Inflammatory macrophage treated with lipopolysaccharide for 1 hour (primary cell): Measurements from ENCODE around the gene NEIL1.
"Not testable (repeated sequence)": the region's sequence is repeated elsewhere in the genome, so short reads cannot be mapped to it uniquely, and the experiment has no call there.

Source experiments
- DNase-seq, 2 donors: peaks; one replicate each; pipeline ENCODE4 v3.0.0-alpha.2; 2020 to 2022

NEIL1 gene

DNA sequence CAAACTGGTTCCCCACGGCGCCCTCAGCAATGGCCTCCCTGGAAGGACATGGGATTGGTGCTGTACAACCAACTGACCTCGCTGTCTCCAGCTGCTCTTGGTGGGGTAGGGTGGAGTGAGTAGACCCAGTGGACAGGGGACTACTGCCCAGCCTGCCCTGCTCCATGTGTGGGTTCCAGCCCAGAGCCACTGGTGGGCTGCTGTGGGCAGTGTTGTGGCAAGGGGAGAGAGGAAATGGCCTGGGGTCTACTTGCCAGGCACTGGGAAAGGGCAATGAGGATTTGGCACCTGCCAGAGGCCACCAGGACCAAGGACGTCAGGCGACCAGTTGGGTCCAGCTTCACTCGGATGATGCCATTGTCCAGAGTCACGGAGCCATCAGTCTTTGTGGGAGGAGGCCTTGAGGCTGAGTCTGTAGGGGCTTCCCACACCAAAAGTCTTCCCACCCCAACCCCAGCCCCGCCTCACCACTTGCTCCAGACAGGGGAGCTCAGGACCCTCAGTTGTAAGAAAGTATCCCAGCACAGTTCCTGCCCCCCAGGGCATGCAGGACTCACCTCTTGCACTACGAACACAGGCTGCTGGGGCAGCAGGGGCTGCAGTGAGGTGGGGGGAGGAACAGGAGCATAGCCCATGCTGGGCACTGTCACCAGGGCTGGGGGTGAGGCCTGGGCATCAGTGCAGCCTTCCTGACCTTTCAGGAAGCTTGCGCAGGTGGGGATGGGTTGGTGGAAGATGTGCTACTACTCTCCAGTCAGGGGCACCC, 12.1 kb downstream of the NEIL1 start:
- DNase-seq: no peak

DNA sequence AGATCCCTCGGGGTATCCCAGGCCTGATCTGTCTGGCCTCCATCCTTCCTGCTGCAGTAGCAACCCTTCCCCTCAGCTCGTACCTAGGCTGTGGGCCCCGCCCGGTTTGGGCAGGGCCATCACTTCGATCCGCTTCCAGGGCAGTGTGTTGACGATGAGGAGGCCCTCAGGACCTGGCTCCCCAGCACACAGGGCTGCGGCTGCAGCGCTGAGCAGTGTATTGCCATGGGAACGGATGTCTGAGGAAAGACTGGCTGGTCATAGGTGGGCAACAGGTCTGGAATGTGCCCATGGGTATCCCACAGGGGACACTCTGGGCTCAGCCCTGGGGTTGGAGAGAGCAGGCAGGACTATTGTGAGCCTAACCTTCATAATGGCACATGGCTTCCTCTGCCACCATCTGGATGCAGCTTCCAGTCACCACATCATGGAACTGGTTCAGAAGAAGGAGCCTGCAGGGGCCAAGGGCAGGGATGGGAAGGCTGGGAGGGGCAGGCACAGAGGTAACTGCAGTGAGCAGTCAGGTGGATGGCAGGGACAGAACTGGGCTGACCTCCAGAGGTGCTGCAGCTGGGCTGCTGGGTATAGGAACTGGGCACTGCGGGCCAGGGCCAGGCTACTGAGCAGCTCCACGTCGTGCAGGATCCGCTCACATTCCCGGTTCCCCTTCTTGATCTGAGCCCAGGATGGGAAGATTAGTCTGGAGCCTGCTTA, 12.9 kb downstream of the NEIL1 start:
- no peak for DNase-seq

DNA sequence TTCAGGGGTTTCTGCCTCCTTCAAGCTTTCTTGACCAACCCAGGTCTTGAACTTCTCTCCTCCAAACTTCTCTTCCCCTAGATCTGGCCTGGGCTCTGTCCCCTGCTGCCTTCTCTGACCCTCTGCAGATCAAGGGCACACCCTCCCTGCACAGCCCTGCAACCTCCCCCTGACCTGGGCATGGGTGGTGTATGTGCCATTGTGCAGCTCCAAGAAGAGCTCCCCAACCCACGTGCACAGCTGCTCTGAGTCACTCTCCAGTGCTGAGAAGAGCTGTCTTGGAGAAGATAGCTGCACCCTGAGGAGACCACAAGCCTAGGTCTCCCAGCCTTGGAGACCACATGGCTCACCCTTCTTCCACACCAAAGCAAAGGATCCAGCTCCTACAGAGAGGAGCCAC, 13.6 kb downstream of the NEIL1 start:
- DNase-seq: no peak

DNA sequence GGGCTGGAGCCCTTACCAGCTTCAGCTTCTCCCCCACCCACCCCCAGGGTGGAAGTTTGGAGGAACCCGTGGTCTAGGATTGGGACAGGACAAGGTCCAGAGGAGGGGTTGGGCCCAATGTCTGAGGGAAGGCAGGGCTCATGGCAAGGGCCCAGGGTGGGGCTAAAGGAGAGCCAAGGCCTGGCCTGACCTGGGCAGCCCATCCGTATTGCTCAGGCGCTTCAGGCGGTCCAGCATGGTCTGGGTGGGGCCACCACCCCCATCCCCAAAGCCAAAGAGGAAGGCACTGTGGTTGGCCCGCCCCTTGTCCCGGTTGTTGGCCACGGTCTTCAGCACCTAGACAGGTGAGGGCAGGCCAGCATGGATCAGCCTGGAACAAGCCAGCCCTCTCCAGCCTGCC, 14.0 kb downstream of the NEIL1 start:
- no peak for DNase-seq

DNA sequence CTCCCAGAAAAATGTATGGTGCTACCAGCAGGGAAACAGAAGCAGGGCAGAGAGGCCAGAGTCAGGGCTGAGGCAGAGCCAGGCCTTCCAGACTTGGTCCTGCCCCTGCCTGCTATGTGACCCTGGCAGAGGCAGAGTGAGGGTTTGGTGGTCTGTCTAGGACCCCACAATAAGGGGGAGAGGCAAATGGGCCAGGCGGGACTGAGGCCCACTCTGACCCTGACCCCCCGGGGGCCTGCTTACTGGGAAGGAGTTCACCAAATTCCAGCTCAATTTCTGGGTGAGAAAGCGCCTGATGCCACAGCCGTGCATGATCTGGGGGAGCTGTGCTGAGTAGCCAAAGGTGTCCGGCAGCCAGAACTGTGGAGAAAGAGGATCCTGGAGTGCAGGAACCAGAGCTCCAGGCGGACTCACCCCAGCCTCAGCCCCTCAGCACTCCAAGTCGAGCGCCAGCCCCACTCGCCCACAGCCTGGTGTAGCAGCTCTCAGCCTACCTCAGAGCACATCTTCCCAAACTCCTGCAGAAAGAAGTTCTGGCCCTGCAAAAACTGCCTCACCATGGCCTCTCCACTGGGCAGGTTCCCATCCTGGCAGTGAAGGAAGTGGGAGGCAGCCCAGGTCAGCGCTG, 14.6 kb downstream of the NEIL1 start:
- no peak for DNase-seq

DNA sequence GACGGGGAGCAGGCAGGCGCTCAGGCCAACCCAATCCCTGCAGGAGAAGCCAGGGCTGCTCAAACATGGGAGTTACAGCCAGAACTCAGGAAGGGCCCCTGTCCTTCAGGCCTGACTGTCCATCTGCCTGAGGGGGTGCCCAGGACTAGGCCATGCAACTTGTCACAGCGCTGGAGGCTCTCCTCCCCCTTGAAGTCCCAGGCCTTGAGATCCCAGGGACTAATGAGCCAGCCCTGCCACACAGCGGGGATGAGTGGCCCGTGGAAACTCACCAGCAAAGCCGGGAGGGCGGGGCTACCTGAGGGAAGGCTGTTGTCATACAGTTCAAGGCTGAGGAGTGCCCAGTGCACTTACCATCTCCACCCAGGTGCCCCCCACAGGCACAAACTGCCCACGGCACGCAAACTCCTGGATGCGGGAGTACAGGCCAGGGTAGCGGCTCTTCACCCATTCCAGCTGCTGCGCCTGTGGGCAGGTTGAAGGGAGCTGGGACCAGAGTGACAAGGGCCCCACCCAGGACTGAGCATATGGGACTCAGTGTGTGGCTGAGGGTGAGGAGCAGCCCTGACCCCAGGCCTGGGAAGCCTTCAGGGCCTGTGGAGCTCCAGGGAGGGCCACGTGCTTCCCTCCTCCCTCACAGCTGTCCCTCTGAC, 15.3 kb downstream of the NEIL1 start:
- DNase-seq: no peak

DNA sequence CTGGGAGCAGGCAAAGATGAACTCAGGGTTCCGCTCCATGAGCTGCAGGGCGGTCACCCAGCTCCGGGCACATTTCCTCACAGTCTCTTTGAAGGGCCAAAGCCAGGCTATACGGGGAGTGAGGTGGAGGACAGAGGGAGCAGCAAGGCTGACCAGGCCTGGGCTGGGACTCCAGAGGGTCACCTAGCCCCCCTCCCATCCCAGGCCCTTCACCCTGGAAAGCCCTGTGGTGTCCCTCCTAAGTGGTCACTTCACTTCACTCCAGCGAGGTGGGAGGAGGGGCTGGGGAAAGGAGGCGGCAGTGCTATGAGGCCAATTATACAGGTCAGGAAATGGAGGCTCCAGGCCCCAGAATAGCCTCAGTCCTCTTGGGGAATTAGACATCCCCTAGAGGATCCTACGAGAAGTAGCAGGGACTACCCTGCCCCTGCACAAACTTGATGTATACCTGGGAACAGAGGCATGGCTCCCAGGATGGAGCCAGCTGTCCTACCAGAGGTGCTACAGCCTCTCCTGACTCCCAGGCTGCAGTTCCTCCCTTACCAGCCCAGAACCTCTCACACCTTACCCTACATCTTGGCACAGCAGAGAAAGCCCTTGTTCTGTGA, 15.9 kb downstream of the NEIL1 start:
- no peak for DNase-seq

DNA sequence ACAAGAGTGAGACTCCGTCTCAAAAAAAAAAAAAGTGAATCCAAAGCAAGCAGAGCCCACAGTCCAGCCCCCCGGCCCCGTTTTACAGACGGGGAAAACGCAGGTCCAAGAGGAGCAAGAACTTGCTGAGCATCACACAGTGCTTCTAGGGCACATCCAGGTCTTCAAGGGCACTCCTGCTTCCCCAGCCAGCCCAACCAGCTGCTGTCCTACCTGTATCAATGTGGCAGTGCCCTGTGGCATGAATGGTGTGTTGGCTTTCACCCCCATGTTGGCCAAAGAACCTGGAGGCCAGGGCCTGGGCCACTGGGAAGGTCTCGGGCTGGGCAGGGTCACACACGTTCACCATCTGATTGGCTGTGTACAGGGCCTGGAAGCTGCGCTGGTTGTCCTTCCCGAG, 16.9 kb downstream of the NEIL1 start:
- no peak for DNase-seq

DNA sequence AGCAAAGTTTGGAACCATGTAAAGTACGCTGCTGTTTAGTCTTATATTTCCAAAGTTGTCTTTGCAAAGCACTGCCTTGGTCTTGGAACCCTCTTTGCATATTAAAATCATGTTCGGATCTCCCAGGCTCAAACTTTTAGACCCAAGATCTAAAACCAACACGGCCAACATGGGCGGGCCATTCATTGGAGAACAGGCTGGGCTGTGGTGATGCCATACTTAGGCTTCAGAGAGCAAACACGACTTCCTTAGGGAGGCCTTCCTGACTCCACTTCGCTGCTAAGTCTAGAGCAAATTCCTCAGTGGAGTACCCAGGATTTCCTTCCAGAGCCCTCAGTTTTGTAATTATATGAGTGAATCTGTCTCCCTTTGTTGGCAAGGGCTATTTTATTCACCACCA, 18.0 kb downstream of the NEIL1 start:
- no peak for DNase-seq

DNA sequence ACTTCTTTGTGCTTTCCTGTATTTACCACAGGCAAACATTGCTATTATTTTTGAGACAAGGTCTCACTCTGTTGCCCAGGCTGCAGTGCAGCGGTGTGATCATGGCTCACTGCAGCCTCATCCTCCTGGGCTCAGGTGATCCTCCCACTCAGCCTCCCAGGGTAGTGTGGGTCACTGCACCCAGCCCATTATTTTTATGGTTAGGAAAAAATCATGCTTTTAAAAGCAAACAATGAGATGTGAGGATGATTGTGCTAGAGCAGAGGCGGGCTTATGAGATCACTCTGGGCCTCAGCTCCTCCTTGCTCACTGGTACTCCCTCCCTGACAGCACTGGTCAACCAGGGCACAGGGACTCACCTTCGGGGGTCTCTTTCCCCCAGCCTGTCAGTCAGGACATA, 19.3 kb downstream of the NEIL1 start:
- no peak for DNase-seq

DNA sequence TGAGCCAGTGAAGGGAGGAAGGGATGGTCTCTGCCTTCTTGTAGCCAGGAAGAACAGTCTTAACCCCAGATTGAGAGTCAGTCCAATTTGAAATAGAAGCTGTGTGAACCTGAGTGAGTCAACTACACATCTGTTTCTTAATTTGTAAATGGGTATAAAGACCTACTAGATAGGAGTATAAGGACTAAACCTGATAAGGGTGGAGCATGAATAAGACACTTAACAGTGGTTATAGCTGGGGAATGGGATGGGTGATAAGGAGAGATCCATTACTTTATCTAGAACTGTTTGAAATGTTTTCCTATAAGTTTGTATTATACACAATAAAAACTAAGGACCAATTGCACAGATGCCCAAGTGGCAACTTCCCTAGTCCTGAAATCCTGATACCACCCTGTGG, 20.2 kb downstream of the NEIL1 start:
- DNase-seq: no peak

DNA sequence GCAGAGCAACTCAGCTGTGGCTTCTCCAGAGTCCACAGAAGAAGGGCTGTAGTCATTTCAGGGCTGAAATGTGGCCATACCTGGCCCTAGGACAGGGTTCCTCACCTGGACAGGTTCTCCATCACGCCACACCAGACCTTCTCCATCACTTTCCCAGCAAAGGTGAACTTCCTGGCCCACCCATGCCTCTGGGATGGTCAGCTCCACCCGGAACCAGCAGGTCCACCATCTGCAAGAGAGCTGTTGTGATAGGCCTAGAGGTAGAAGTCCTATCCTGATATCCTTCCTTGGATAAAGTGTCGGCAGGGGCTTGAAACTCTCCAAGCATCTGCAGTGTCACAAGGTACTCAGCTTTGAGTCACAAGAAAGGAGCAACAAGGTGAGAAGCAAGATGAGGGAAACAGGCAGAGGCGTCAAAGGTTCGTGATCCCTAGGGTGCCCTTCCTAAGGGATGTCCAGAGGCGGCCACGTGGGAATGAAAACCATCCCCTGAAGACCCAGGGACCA, 20.6 kb downstream of the NEIL1 start:
- no peak for DNase-seq

DNA sequence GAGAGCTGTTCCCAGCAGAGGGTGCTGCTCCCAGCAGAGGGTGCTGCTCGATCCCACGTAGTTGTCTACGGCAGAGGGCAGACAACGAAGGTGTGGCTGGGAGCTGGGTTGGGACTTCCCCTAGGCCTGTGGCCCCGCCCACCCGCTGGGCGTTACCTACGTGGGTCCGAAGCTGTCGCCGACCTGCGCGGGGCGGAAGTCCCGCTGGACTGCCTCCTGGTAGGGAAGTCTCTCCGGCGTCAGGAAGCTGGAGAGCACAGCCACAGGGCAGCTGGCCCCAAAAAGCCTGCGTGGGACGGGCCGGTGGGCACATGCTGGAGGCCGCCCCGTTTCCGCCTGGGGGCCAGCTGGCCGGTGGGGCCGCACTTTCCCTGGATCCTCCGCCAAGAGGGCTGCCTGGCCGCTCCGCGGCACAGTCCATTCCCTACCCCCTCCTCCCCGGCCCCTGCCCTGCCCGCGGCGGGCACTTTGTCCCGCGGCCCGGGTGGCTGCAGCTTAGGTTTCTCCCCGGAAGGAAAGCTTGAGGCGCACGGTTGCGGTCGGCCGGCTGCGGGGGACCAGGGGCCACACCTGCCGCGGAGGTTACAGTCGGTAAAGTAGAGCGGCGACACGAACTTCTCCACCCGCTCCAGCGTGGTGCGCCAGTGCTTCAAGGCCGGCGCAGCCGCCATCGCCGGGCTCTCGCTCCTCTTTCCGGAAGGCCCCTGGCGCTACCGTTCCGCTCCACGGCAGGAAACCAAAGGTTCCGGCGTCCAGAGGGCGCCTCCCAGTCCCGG, 21.3 kb downstream of the NEIL1 start, which contains the start of gene MAN2C1:
MAN2C1 (minus strand) TSS at position 695 of the 776 bp plus-strand sequence; CDS start at position 671, 24 bp downstream.
- DNase-seq: peak; percentile 93 to 97

DNA sequence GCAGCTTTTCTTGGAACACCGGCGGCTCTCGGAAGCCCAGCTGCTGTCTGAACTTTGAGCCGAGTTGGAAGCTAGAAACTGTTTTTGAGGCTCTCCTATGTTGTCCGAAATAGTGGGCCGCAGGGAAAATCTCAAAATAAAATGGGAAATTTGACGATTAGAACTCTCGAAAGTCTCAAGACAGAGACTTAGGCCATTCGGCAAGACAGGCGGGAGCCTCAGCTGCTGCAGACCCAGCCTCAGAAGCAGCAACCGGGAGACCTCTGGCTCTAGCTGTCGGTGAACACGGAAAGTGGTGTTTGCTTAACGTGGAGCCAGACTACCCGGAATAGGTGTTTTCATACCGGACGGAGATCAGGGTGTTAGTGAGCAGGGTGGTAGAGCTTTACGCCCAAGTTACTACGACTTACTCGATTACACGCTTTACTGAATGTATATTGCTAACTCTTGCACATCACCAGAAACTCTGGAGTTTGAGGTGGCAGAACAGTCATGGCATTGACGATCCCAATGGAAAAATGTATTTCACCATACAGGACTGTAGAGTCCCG, 21.9 kb downstream of the NEIL1 start:
- DNase-seq: no peak

DNA sequence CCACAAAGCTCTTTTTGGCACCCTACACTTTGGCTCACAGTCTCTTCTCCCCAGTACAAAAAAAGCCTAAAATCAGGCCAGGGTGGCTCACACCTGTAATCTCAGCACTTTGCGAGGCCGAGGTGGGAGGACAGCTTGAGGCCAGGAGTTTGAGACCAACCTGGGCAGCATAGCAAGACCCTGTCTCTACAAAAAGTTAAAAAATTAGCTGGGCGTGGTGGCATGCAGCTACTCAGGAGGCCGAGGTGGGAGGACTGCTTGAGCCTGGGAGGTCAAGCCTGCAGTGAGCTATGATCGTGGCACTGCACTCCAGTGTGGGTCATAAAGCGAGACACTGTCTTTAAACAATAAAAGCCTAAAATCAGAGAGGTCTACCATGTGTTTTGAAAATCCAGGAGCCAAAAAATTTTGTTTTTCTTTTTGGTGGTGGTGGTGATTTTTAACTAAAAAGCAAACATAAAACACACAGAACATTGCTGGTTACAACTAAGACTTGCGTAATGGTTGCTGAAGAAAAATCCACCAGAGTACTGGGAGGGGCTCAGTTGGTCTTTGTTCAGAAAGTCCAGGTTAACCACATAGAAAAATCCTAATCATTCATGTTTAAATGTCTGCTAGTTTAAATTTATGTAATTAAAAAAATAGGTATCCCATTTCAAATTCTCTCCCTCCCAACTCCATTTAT, 23.2 kb downstream of the NEIL1 start:
- DNase-seq: no peak

DNA sequence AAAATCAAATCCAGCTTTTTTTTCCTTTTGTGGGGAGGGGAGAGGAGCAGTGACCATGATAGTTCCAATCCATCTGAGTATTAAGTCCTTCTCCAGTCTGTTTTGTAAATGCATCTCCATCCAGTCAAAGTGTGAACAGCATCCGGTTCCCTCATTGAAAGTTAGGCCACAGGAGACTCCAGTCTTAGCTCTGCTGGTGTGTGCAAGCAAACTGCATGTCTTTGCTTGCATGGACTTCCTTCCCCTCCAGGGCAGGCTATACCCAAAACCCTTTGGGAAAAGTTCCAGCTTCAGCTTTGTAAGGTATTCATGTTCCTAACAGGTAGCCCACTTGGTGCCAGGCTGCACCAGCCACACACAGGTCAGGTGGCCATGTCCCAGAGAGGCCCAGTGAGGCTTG, 24.6 kb downstream of the NEIL1 start:
- DNase-seq: no peak

DNA sequence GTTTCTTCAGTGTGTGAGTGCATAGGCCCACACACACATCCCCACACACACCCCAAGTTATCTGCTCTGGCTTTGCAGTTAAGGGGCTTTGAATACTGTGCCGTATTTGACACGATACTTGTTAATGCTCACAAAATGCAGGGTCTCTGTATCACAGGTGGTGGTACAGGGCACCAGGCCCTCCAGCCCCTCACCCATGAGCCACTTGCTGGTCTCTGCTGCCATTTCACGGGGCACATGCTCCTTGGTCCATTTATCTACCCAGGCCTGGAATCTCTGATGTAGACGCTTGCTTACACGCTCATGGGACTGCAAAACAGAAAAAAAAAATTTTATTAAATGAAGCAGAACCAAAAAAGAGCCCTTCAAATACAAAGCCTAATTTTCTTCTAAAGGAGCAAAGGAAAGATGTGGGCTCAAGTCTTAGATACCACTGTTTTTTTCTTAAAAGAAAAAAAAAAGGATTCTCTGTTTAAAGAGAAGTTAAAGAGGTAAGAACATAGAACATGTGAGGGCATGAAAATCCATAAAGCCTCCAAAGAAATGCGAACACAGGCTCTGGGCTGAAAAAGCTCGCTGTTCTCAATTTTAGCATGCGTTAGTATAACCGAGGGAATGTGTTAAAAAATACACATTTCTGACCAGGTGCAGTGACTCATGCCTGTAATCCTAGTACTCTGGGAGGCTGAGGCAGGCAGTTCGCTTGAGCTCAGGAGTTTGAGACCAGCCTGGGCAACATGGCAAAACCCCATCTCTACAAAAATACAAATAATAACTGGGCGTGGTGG, 25.3 kb downstream of the NEIL1 start:
- no peak for DNase-seq

DNA sequence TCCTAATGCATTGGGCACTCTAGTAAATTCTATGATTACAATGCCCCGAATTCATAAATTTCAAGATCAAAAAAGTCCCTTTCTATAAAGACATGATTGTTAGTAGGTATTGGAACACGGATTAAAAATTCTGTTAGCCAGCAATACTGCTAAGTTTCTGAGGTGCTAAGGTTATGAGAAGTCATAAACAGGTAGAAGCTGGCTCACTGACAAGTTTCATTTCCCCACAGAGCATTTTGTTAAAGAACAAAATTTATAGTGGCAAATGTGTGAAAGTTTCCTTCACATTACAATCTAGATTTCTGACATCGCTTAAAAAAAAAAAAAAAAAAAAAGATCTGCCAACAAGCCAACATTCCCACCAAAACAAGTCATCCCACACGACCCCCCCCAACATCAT, 33.9 kb downstream of the NEIL1 start:
- DNase-seq: no peak

DNA sequence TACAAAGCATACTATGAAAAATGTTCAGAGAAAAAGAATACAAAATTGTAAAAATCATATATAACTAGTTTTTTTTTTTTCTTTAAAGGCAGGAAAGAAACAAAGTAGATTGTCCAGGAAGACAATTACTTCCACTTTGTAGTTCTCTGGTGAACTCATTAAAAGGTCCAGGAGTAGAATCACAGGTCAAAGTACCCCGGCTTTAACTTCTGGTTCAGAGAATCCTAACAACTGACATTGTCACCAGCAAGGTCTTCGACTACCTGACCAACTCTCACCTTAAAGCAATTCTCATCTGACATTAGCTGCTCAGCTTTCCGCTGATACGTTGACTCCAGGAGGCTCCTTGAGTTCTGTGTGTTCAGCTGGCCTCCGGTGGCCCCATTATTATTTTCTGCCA, 37.1 kb downstream of the NEIL1 start:
- not testable (repeated sequence) for DNase-seq

DNA sequence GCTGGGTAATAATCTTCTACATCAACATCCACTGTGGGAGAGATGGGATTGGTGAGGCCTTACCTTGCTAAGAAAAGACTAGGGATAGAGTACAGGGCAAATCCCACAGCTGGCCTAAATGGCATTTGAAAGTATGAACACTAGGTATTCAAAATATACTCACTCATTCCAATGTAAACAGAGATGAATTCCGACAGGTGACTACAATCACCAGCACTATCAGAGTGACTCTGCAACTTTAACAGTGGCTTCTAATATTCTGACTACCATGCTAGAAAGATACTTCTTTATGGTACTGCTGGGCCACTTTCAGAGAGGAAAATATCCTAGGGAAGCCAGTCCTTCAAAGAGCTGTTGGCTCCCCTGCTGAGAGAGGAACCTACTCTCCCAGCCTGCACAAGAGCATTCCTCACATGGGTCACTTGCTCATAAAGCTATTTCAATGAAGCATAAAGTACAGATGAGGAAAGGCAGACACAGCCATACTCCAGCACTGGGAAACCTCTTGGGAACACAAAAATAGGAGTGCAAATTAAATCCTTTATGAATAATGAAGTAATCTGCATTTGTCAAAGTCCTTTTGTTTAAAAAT, 43.0 kb downstream of the NEIL1 start:
- no peak for DNase-seq
